RPMI7951 (cell line): ENCODE measurements around the gene PRRT1B. TPM values are rescaled to one million over a fixed set of nuclear protein-coding genes. Genes with fewer than 3 reads are reported as not detected.
"Not testable (repeated sequence)": the region's sequence is repeated elsewhere in the genome, so short reads cannot be mapped to it uniquely, and the experiment has no call there.

Experiments
- DNase-seq: peaks from one replicate; pipeline ENCODE4 v3.0.0-alpha.2; 2012; ENCODE audit warnings: low read depth
- total RNA-seq: library from RNA; depleted of rRNA; stranded (reverse); fragments of >200 nt; shearing (Covaris generic); gene quantifications from 2 replicates; pipeline ENCODE4 v1.2.3, GENCODE V29; 2014; rRNA removed

The PRRT1B gene
- total RNA-seq, result not detected in 2 replicates

GRCh38 chr9:131545003-131545785 lies at the start of gene PRRT1B:
PRRT1B (plus strand) TSS chr9:131545523; CDS start chr9:131545616, 93 bp downstream.
- no peak for DNase-seq

- DNase-seq, result no peak
Observed at GRCh38 chr9:131495785-131496184, 49.5 kb upstream of the PRRT1B start.

GRCh38 chr9:131496844-131497405 lies 48.4 kb upstream of the PRRT1B start:
- DNase-seq, result no peak

GRCh38 chr9:131499254-131499767 lies 46.0 kb upstream of the PRRT1B start:
- no peak for DNase-seq

GRCh38 chr9:131500377-131500776 lies 44.9 kb upstream of the PRRT1B start:
- no peak for DNase-seq

- peak; percentile 83 for DNase-seq
Observed at GRCh38 chr9:131500939-131501541, 44.3 kb upstream of the PRRT1B start.

- peak; percentile 67 for DNase-seq
Observed at GRCh38 chr9:131502781-131503625, 42.3 kb upstream of the PRRT1B start, which contains the start of gene POMT1. POMT1 (plus strand) TSS chr9:131502918; CDS start chr9:131504219, 1,301 bp downstream.

- peak; percentile 42 for DNase-seq
Observed at GRCh38 chr9:131503626-131504465, 41.5 kb upstream of the PRRT1B start.

GRCh38 chr9:131505012-131505411 lies 40.3 kb upstream of the PRRT1B start:
- DNase-seq, result no peak

- DNase-seq, result no peak
Observed at GRCh38 chr9:131511416-131511815, 33.9 kb upstream of the PRRT1B start.

GRCh38 chr9:131511880-131512279 lies 33.4 kb upstream of the PRRT1B start:
- no peak for DNase-seq

GRCh38 chr9:131513177-131513576 lies 32.1 kb upstream of the PRRT1B start:
- DNase-seq, result no peak

- DNase-seq, result not testable (repeated sequence)
Observed at GRCh38 chr9:131515559-131516031, 29.7 kb upstream of the PRRT1B start.

GRCh38 chr9:131516100-131516499 lies 29.2 kb upstream of the PRRT1B start:
- no peak for DNase-seq

- no peak for DNase-seq
Observed at GRCh38 chr9:131516930-131517329, 28.4 kb upstream of the PRRT1B start.

- DNase-seq, result no peak
Observed at GRCh38 chr9:131517761-131518190, 27.5 kb upstream of the PRRT1B start.

- DNase-seq, result no peak
Observed at GRCh38 chr9:131518553-131518952, 26.8 kb upstream of the PRRT1B start.

- no peak for DNase-seq
Observed at GRCh38 chr9:131520503-131520902, 24.8 kb upstream of the PRRT1B start.

- no peak for DNase-seq
Observed at GRCh38 chr9:131521203-131521602, 24.1 kb upstream of the PRRT1B start.

GRCh38 chr9:131521822-131522221 lies 23.5 kb upstream of the PRRT1B start:
- no peak for DNase-seq
